Esophagus squamous epithelium (tissue), 5 donors: ENCODE measurements around the gene TET3. TPM values are rescaled to one million over a fixed set of nuclear protein-coding genes. Genes with fewer than 3 reads are reported as not detected.
A peak's percentile ranks its signal among the peaks of the same experiment; 100 is the strongest.

ENCODE experiments used
- DNase-seq: peaks from one replicate; lab custom pipeline; 2025; lab: John Stamatoyannopoulos, UW
- H3K27ac ChIP-seq, 4 donors: fragments of 200-600 bp; sonication (generic); one replicate each; pipeline ENCODE4 v1.5.1; 2016 to 2019; ENCODE audit warnings: mild to moderate bottlenecking in 1 of 4
- H3K27me3 ChIP-seq, 4 donors: fragments of 200-600 bp; sonication (generic); 1 replicate in 3 of 4; 2 replicates in 1 of 4; pipeline versions ENCODE4 v1.5.1 to v1.6.0; 2017 to 2021; ENCODE audit warnings: antibody characterized with exemption in 1 of 4
- H3K36me3 ChIP-seq, 3 donors: fragments of 200-600 bp; sonication (generic); one replicate each; pipeline ENCODE4 v1.5.1; 2016 to 2019
- H3K4me1 ChIP-seq, 3 donors: fragments of 200-600 bp; sonication (generic); one replicate each; pipeline ENCODE4 v1.5.1; 2017 to 2019
- H3K4me3 ChIP-seq, 4 donors: fragments of 200-600 bp; sonication (generic); 1 replicate in 3 of 4; 2 replicates in 1 of 4; pipeline ENCODE4 v1.5.1; 2016 to 2019; ENCODE audit warnings: mild to moderate bottlenecking in 2 of 4, moderate library complexity in 1 of 4
- H3K9me3 ChIP-seq, 3 donors: fragments of 200-600 bp; sonication (generic); one replicate each; pipeline ENCODE4 v1.5.1; 2016 to 2019
- CTCF ChIP-seq, 6 experiments: fragments of 450-650 bp in 4 of 6; fragments of 200-600 bp in 2 of 6; sonication (generic) in 2 of 6; IDR thresholded peaks; one replicate each; pipeline ENCODE4 v1.5.1; 2016 to 2019; ENCODE audit warnings: antibody characterized with exemption in 6 of 6, mild to moderate bottlenecking in 4 of 6, moderate library complexity in 4 of 6
- POLR2A ChIP-seq, 4 donors: fragments of 450-650 bp; IDR thresholded peaks; one replicate each; pipeline ENCODE4 v1.6.1; 2017; ENCODE audit warnings: antibody characterized with exemption in 4 of 4, mild to moderate bottlenecking in 4 of 4, moderate library complexity in 3 of 4
- WGBS, 2 donors: methylation state at CpG; one replicate each; pipeline ENCODE4 v1.1.5; 2018; 5-methylcytosine and 5-hydroxymethylcytosine counted together
- intact Hi-C: fragments of 100-400 bp; cut with DNase I; formaldehyde crosslinking; loops from one replicate; pipeline ENCODE4 v1.15.0; 2022
- total RNA-seq, 4 donors: library from RNA; depleted of rRNA; stranded (reverse); fragments of >200 nt; gene quantifications; one replicate each; pipeline ENCODE4 v1.1.0, GENCODE V29; 2016
- donor health status: DM: yes; HTN: yes; CAD: no.

TET3 gene
- total RNA-seq, 4 donors from 2014 or later, result 6.6 to 20.2 (median 16.2) TPM

- Histone ChIP-seq H3K27me3 (no peaks in the 10 kb centered on the region), H3K4me3 (peak overlapping the region in 3 of 4 donors; percentile 5 to 40 (median 20)), H3K9me3 (no peaks in the 10 kb centered on the region), H3K27ac (peak overlapping the region in 3 of 4 donors; percentile 55 to 78 (median 76)), H3K4me1 (peaks cover 20 to 73% (median 37%) of the 10 kb centered on the region in 3 donors), H3K36me3 (peaks cover 0 to 14% (median 0%) of the 10 kb centered on the region in 3 donors)
- WGBS, 2 donors, result 20 to 28% methylated on average over 2 to 11 of the region's 13 CpGs
- TF ChIP-seq POLR2A (IDR thresholded peaks at IDR 0.05), result no peak
- TF ChIP-seq CTCF (IDR thresholded peaks at IDR 0.05), result no peak
- DNase-seq, result no peak
- intact Hi-C loops, result no loop called here
Observed at GRCh38 chr2:74010087-74010541, 25.4 kb downstream of the TET3 start.

- peaks cover 18 to 62% (median 35%) of the 10 kb centered on the region in 3 donors for H3K4me1 ChIP-seq
- no peaks in the 10 kb centered on the region for H3K27me3 ChIP-seq
- no peak overlapping the region for H3K4me3 ChIP-seq
- no peak for DNase-seq
- peak overlapping the region in 3 of 4 donors; percentile 55 to 78 (median 76) for H3K27ac ChIP-seq
- peaks cover 0 to 3% (median 0%) of the 10 kb centered on the region in 3 donors for H3K36me3 ChIP-seq
- no peaks in the 10 kb centered on the region for H3K9me3 ChIP-seq
- TF ChIP-seq POLR2A (IDR thresholded peaks at IDR 0.05), result no peak
- no peak for TF ChIP-seq CTCF (IDR thresholded peaks at IDR 0.05)
- intact Hi-C loops, result no loop called here
- 79 to 89% methylated on average over 5 of the region's 5 CpGs for WGBS, 2 donors
Observed at GRCh38 chr2:74011246-74011645, 26.5 kb downstream of the TET3 start.

DNA sequence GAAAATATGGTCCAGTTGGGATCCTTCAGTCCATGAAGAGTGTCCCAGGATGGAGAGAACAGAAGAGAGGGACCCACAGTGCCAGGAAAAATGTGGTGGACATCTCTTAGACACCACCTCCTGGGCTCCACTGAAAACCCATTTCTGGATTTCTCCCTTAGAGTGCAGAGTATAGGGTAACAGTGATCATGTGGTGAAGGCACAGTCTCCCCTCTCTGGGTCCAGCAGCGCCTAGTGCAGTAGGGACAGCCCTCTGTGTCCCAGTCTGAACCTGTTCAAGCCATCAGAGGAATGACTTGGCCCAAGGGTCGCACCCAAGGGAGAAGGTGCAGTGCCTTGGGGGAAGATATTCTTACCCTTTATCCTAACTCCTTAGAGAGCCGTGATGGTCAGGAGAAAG lies 30.1 kb downstream of the TET3 start:
- intact Hi-C loops, result no loop called here
- Histone ChIP-seq H3K27ac (no peak overlapping the region), H3K9me3 (no peaks in the 10 kb centered on the region), H3K4me3 (no peak overlapping the region), H3K36me3 (peaks cover 0 to 5% (median 0%) of the 10 kb centered on the region in 3 donors), H3K27me3 (no peaks in the 10 kb centered on the region), H3K4me1 (peaks cover 2 to 36% (median 14%) of the 10 kb centered on the region in 3 donors)
- 83% methylated on average over 2 to 3 of the region's 3 CpGs for WGBS, 2 donors
- TF ChIP-seq POLR2A (IDR thresholded peaks at IDR 0.05), result no peak
- no peak for TF ChIP-seq CTCF (IDR thresholded peaks at IDR 0.05)
- no peak for DNase-seq

GRCh38 chr2:74017223-74017622 lies 32.5 kb downstream of the TET3 start:
- H3K27me3 ChIP-seq, result no peaks in the 10 kb centered on the region
- H3K4me3 ChIP-seq, result no peak overlapping the region
- intact Hi-C loops, result no loop called here
- H3K27ac ChIP-seq, result no peak overlapping the region
- peaks cover 0 to 5% (median 0%) of the 10 kb centered on the region in 3 donors for H3K36me3 ChIP-seq
- TF ChIP-seq CTCF (IDR thresholded peaks at IDR 0.05), result no peak
- TF ChIP-seq POLR2A (IDR thresholded peaks at IDR 0.05), result no peak
- WGBS, 2 donors, result 93 to 100% methylated on average over 3 of the region's 3 CpGs
- H3K4me1 ChIP-seq, result peaks cover 6 to 33% (median 13%) of the 10 kb centered on the region in 3 donors
- no peaks in the 10 kb centered on the region for H3K9me3 ChIP-seq
- DNase-seq, result no peak

DNA sequence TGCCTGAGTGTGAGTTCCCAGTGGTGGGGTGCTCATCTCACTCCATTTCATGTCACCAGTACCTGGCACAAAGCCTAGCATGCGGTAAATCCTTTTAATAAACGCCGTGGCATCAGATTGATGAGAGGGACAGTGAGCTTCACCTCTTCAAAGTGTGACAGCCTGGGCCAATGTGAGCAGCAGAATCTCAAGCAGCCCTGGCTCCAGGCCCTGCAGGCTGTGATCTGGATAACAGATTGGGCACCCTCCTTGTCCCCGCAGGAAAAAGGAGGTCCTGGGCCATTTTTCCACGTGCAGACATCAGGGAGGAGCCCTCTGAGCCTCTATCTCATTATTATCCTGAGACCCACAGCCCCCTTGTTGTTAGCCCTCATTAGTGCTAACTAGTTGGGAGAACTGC lies 34.8 kb downstream of the TET3 start:
- WGBS, 2 donors, result 60 to 75% methylated on average over 3 to 5 of the region's 5 CpGs

More for the DNA sequence above, 34.8 kb downstream of the TET3 start:
- Histone ChIP-seq H3K4me1 (peaks cover 6 to 42% (median 13%) of the 10 kb centered on the region in 3 donors), H3K36me3 (peaks cover 0 to 5% (median 0%) of the 10 kb centered on the region in 3 donors), H3K27ac (no peak overlapping the region), H3K4me3 (no peak overlapping the region), H3K27me3 (no peaks in the 10 kb centered on the region), H3K9me3 (no peaks in the 10 kb centered on the region)
- intact Hi-C loops, result no loop called here
- no peak for DNase-seq
- no peak for TF ChIP-seq POLR2A (IDR thresholded peaks at IDR 0.05)
